Breast epithelium (tissue), 3 donors: ENCODE results near the gene NTNG1.

ENCODE experiments used
- POLR2AphosphoS5 ChIP-seq, 3 donors: sonication (generic); formaldehyde crosslinking; IDR thresholded peaks; one replicate each; pipeline ENCODE4 v1.6.1; 2017; ENCODE audit warnings: antibody characterized with exemption in 3 of 3
- TF ChIP-seq, protein P1 (sequence below), 3 donors: fragments of 450-650 bp; IDR thresholded peaks; one replicate each; pipeline ENCODE4 v1.5.1; 2016 to 2017; ENCODE audit warnings: antibody characterized with exemption in 3 of 3, mild to moderate bottlenecking in 3 of 3, moderate library complexity in 3 of 3

GRCh38 chr1:107229711-107230110 lies 88.9 kb downstream of the NTNG1 start:
- TF ChIP-seq, protein P1, sequence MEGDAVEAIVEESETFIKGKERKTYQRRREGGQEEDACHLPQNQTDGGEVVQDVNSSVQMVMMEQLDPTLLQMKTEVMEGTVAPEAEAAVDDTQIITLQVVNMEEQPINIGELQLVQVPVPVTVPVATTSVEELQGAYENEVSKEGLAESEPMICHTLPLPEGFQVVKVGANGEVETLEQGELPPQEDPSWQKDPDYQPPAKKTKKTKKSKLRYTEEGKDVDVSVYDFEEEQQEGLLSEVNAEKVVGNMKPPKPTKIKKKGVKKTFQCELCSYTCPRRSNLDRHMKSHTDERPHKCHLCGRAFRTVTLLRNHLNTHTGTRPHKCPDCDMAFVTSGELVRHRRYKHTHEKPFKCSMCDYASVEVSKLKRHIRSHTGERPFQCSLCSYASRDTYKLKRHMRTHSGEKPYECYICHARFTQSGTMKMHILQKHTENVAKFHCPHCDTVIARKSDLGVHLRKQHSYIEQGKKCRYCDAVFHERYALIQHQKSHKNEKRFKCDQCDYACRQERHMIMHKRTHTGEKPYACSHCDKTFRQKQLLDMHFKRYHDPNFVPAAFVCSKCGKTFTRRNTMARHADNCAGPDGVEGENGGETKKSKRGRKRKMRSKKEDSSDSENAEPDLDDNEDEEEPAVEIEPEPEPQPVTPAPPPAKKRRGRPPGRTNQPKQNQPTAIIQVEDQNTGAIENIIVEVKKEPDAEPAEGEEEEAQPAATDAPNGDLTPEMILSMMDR (IDR thresholded peaks at IDR 0.05) = no peak
- TF ChIP-seq POLR2AphosphoS5 (IDR thresholded peaks at IDR 0.05) = no peak
